Measurements from ENCODE around the gene MYO5B. TPM values are rescaled to one million over a fixed set of nuclear protein-coding genes. Genes with fewer than 3 reads are reported as not detected.
A peak's percentile ranks its signal among the peaks of the same experiment; 100 is the strongest.

The MYO5B gene
- polyA plus RNA-seq, 4 donors: 23.8 to 28.4 (median 27.0) TPM

GRCh38 chr18:49976795-49977560 lies 218.0 kb downstream of the MYO5B start:
- no peak for DNase-seq (ENCODE audit: low read depth in 4 of 4, low spot score in 2 of 4)

GRCh38 chr18:49976001-49976400 lies 218.9 kb downstream of the MYO5B start:
- DNase-seq (ENCODE audit: low read depth in 4 of 4, low spot score in 2 of 4): no peak

- no peak for DNase-seq (ENCODE audit: low read depth in 4 of 4, low spot score in 2 of 4)
These were observed 220.9 kb downstream of the MYO5B start for GRCh38 chr18:49974079-49974478.

- no peak for DNase-seq (ENCODE audit: low read depth in 4 of 4, low spot score in 2 of 4)
These were observed 221.4 kb downstream of the MYO5B start for GRCh38 chr18:49973592-49973991.

- DNase-seq (ENCODE audit: low read depth in 4 of 4, low spot score in 2 of 4): no peak
These were observed 222.4 kb downstream of the MYO5B start for GRCh38 chr18:49972535-49972934.

GRCh38 chr18:49971462-49971861 lies 223.5 kb downstream of the MYO5B start:
- DNase-seq (ENCODE audit: low read depth in 4 of 4, low spot score in 2 of 4): no peak

- no peak for DNase-seq (ENCODE audit: low read depth in 4 of 4, low spot score in 2 of 4)
These were observed 224.6 kb downstream of the MYO5B start for GRCh38 chr18:49970319-49970718.

GRCh38 chr18:49968644-49969309 lies 226.2 kb downstream of the MYO5B start:
- no peak for DNase-seq (ENCODE audit: low read depth in 4 of 4, low spot score in 2 of 4)

GRCh38 chr18:49967636-49968313 lies 227.2 kb downstream of the MYO5B start:
- no peak for DNase-seq (ENCODE audit: low read depth in 4 of 4, low spot score in 2 of 4)

- DNase-seq (ENCODE audit: low read depth in 4 of 4, low spot score in 2 of 4): peak in 1 of 4 donors; percentile 55
These were observed 227.8 kb downstream of the MYO5B start for GRCh38 chr18:49967171-49967570.

- no peak for DNase-seq (ENCODE audit: low read depth in 4 of 4, low spot score in 2 of 4)
These were observed 228.9 kb downstream of the MYO5B start for GRCh38 chr18:49966090-49966489.

GRCh38 chr18:49963217-49963616 lies 231.7 kb downstream of the MYO5B start:
- DNase-seq (ENCODE audit: low read depth in 4 of 4, low spot score in 2 of 4): no peak

- DNase-seq (ENCODE audit: low read depth in 4 of 4, low spot score in 2 of 4): no peak
These were observed 233.7 kb downstream of the MYO5B start for GRCh38 chr18:49961271-49961670.

GRCh38 chr18:49960376-49960775 lies 234.6 kb downstream of the MYO5B start:
- DNase-seq (ENCODE audit: low read depth in 4 of 4, low spot score in 2 of 4): no peak

- no peak for DNase-seq (ENCODE audit: low read depth in 4 of 4, low spot score in 2 of 4)
These were observed 235.8 kb downstream of the MYO5B start for GRCh38 chr18:49959176-49959575.

GRCh38 chr18:49955263-49955662 lies 239.7 kb downstream of the MYO5B start:
- DNase-seq (ENCODE audit: low read depth in 4 of 4, low spot score in 2 of 4): no peak

- DNase-seq (ENCODE audit: low read depth in 4 of 4, low spot score in 2 of 4): no peak
These were observed 241.6 kb downstream of the MYO5B start for GRCh38 chr18:49953391-49953790.

- DNase-seq (ENCODE audit: low read depth in 4 of 4, low spot score in 2 of 4): no peak
These were observed 245.0 kb downstream of the MYO5B start for GRCh38 chr18:49949951-49950395.

- DNase-seq (ENCODE audit: low read depth in 4 of 4, low spot score in 2 of 4): no peak
These were observed 246.0 kb downstream of the MYO5B start for GRCh38 chr18:49948975-49949374.

GRCh38 chr18:49944663-49945062 lies 250.3 kb downstream of the MYO5B start:
- no peak for DNase-seq (ENCODE audit: low read depth in 4 of 4, low spot score in 2 of 4)

- DNase-seq (ENCODE audit: low read depth in 4 of 4, low spot score in 2 of 4): no peak
These were observed 258.1 kb downstream of the MYO5B start for GRCh38 chr18:49936821-49937220.

- no peak for DNase-seq (ENCODE audit: low read depth in 4 of 4, low spot score in 2 of 4)
These were observed 259.7 kb downstream of the MYO5B start for GRCh38 chr18:49935215-49935614.

All from left renal cortex interstitium (tissue), 4 donors.